HG02840 (cell line): ENCODE measurements around the gene SMC4.
A peak's percentile ranks its signal among the peaks of the same experiment; 100 is the strongest.

ENCODE experiments used
- ATAC-seq: cut with Tn5 transposase; IDR thresholded peaks from one replicate; pipeline ENCODE4 v1.9.1; 2021; ENCODE audit warnings: mild to moderate bottlenecking, moderate library complexity, moderate number of reproducible peaks; ENCODE audit not compliant: unreplicated experiment, low FRiP score

SMC4 gene

DNA sequence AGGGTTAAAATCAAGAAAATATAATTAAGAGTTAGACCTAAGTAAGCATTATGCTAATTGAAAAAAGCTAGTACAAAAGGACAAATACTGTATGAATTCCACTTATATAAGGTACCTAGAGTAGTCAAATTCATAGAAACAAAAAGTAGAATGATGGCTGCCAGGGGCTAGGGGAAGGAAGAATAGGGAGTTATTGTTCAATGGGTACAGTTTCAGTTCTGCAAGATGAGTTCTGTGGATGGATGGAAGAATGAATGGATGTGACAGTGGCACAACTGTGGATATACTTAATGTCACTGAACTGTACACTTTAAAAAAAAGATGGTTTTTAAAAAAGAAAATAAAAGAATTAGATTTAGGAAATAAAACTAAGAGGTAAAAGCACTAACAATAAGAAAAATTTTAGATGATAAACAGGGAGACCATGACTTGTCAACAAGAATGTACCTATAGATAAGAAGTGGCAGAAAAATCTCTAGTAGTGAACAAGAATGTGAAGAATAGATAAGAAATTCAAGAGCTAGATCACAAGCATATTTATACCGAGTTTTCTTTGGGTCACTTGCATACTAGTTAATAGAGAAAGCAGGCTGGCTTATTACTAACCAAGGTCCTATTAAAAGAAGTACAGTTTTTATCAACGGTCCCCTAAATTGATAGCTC, 6.0 kb upstream of the SMC4 start:
- ATAC-seq, result no peak

- ATAC-seq, result no peak
Observed at GRCh38 chr3:160394009-160394392, 5.4 kb upstream of the SMC4 start.

DNA sequence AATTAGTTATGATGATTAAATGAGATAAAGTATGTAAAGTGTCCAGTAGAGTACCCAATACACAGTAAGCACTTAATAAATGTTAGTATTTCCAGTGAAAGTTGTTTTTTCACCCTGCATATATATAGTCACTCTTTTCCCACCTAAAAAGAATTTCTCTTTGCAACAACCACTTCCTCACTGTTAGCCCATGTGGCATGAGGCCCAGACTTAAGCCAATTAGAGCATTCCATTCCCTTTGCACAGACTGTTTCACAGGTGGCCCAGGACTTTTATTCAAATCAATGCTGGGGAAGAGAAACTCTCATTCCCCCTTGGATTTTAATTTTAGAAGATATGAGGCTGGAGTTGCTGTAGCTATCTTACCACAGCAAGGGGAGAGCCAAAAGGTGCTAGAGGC, 4.2 kb upstream of the SMC4 start:
- no peak for ATAC-seq

DNA sequence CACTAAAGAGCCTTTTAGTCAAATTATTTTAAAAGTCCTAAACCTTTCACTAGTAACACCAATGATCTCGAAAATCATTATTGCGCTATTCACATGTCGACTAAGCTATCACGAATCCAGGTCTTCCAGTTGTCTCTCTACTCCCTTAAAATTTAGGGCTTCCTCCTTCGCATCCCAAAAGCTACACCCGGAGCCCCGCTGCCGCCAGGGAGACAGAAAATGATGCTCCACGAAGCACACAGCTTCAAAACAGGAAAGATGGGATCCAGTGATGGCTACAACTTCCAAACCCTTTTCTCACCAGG, 678 bp upstream of the SMC4 start:
- peak; percentile 3 for ATAC-seq

DNA sequence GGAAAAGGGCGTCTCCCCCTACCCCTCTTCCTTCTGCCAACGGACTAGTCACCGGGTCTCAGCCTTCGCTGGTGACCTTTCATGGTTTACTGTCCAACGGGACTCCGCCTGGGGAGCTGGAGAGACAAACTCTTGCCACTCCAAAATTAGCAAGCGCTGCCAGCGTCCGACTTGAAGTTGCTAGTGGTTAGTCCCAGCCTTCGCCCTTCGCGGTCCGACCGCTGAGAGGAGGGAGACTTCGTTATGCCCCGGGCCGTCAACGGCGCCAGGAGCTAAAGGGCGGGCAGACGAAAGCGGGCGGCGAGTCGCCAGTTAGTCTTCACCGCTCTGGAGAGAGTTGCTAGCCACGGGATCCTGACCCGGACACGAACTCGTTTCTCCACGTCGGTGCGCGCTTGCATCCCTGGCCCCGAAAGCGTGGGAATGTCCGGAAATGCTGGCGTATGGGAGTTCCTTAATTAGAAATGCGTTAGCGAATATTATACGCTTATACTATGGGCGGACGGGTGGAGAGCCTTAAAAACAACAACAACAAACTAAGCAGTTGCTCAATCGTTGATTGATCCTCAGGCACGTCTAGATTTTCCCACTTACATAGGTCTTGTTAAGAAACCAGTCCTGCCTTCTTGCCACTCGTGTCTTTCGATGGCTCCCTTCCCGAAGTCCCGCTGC, 716 bp downstream of the SMC4 start:
- peak; percentile 20 for ATAC-seq

DNA sequence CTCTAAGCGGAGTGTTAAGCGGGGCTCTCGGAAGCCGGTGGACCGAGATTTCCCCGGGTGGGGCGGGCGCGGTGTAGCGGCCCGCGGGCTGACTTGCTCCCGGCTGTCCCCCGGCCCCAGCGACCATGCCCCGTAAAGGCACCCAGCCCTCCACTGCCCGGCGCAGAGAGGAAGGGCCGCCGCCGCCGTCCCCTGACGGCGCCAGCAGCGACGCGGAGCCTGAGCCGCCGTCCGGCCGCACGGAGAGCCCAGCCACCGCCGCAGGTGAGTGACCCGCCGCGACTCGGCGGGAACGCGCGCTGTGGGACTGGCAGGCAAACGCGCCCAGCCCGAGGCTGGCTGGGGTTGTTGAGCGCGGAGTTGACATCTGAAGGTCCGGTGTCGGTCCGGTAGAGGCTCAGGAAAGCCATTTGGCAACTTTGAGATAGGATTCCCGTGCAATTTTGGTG, 1.3 kb downstream of the SMC4 start:
- ATAC-seq, result peak; percentile 5

DNA sequence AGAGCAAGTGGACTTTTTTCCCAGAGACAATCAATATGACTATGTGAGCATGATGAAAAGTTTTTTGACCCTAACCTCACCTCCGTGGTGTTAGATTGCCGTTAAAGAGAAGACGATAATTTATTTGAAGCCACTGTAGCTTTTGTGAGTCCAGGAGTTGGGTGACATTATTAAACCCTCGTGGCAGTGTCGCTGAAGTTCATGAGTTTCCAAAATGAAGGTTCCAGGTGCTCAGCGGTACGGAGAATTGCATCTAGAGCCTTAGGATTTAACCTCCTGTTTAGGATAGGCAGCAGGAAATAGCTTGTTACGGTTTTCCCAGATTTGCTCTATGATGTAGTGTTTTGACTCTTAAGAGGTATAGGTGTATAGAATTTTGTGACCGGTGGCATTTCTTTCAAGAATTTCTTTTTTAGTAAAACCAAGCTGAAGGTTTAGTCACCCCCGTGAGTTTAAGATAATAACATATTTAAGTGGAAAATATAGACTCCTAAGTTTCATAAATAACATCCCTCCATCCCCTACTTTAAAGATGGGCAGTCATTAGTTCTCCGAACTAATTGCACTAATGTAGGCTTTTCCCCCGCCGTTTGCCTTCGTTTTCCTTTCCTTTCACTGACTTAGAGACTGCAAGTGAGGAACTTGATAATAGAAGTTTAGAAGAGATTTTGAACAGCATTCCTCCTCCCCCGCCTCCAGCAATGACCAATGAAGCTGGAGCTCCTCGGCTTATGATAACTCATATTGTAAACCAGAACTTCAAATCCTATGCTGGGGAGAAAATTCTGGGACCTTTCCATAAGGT, 2.0 kb downstream of the SMC4 start:
- no peak for ATAC-seq

DNA sequence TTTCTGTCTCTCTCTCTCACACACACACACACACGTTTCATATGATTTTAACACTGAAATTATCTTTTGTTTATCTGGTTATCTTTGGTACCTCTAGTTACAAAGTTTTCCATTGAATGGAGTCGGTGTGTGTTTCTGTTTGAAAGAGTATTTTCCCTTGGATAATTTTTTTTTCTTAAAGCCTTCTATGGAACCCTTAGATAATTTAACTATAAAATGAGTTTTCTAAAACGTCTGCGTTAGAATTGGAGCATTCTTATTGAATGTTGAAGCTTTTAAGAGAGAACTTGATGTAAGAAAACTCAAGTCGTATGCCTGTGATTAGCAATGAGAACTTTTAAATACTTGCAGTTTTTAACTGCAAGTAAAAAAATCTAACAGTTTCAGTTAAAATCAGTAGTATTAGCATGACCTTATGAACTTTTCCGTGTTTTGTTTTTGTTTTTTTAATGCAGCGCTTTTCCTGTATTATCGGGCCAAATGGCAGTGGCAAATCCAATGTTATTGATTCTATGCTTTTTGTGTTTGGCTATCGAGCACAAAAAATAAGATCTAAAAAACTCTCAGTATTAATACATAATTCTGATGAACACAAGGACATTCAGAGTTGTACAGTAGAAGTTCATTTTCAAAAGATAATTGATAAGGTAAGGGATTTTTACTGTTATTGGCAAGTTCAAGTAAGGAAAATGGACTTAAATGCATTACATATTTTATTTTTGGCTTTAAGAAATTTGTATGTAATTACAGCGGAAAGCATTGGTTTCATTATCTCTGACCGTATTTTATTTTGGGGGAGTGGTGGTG, 3.0 kb downstream of the SMC4 start:
- ATAC-seq, result no peak

DNA sequence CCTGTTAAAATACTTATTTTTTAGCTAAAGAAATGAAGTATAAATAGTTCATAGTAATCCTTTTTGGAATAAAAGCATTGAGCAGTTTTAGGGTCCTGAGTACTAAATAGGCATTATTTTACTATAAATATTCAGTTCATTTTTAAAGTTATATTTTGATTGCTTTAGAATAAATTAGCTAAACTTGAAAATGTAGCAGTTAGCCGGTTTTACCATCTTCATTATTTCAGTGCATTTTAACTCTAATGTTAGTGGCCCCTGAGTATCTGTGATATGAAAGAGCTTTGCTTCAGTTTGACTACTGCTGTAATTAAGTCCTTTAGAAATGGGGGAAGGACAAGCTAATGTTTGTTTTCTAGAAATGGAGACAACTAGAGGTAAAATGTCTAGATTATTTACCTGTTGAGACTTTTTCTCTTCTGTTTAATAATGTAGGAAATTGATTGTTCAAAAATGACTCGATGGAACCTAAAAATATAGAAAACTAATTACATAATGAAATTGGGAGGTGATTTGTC, 3.6 kb downstream of the SMC4 start:
- no peak for ATAC-seq

- ATAC-seq, result no peak
Observed at GRCh38 chr3:160403796-160404470, 4.5 kb downstream of the SMC4 start.

DNA sequence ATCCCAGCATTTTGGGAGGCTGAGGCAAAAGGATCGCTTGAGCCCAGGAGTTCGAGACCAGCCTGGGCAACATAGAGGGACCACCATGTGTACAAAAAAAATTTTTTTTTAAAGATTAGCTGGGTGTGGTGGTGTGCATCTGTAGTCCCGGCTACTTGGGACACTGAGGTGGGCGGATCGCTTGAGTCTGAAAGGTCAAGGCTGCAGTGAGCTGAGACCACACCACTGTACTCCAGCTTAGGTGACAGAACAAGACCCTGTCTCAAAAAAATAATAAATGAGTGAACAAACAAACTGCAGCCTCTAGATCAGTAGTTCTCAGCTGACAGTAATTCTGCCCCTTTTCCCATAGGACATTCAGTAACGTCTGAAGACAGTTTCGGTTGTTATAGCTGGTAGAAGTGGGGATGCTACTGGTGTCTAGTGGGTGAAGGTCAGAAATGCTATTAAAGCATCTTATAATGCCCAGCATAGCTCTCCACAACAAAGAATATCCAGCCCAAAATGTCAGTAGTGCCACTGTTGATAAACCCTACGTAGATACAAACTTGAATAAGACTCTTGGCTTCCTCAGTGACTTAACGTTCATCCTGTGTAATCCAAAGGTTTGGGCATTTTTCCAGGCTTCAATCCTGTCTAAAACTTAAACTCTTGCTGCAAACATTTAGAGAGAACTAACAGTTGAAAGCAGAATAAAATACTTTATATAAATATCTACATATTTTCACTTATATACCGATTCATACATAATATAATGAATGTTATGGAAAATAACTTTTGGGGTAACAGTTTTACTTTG, 10.6 kb downstream of the SMC4 start:
- ATAC-seq, result no peak

- ATAC-seq, result no peak
Observed at GRCh38 chr3:160412477-160412876, 13.0 kb downstream of the SMC4 start.

DNA sequence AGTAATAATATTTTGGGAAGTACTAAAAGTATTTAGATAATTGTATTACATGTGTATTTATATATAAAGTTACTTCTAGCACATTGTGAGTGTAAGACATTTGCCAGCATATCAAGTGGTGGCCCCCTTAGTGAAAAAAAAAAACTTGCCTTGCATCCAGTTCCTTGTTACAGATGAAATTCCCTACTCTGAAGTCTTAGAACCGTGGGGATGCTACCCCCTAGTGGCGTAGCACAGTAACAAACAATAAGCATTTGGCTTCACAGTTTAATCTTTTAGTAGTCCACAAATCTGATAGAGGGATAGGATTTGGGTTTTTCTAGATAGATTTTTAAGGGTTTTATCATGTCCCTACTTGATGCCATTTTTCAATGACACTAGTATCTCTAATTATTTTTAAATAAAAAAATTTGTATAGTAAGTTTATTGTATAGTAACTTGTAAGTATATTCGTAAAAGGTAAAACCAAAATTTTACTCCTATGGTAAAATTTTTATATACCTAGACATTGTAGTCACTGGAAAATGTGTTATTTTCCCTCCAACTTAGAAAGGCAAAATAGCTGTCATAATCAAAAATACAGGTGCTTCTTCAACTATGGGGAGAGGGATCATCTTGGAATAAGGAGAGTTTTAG, 14.3 kb downstream of the SMC4 start:
- no peak for ATAC-seq

DNA sequence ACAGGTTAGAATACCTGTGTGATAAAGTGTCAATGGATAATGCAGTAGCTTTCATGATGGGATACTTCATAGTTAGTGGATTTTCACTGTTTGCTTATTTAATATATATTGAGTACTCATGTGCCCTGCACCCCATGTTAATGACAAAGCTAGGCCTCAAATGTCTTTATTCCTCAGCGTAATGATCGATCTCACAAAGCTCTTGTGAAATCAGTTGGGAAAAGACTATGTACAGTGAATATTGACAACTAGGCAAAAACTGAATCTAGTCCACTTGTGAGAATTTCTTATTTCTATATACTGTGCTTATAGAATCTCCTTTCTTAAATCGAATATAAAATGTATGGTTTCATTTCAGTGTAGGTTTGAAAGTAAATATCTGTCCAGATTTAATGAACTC, 17.9 kb downstream of the SMC4 start:
- no peak for ATAC-seq

DNA sequence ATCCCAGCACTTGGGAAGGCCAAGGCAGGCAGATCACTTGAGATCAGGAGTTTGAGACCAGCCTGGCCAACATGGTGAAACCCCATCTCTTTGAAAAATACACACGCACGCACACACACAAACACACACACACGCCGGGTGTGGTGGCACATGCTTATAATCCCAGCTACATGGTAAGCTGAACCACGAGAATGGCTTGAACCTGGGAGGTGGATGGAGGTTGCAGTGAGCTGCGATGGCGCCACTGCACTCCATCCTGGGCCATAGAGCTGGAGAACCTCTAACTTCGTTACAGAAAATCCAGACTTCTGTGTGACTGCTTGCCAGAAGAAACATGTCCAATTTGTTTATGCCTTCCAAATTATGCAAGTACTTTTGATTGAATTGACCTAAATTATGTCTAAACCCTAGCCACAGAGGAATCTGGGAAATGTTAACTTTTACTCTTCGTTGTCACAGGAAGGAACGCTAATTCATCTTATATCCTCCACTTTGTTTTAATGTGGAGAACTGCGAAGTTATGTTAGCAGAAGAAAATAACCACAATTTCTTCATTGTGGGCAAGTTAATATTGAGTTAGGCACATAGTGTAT, 28.5 kb downstream of the SMC4 start:
- no peak for ATAC-seq

GRCh38 chr3:160434071-160434470, 34.6 kb downstream of the SMC4 start:
- ATAC-seq, result no peak

DNA sequence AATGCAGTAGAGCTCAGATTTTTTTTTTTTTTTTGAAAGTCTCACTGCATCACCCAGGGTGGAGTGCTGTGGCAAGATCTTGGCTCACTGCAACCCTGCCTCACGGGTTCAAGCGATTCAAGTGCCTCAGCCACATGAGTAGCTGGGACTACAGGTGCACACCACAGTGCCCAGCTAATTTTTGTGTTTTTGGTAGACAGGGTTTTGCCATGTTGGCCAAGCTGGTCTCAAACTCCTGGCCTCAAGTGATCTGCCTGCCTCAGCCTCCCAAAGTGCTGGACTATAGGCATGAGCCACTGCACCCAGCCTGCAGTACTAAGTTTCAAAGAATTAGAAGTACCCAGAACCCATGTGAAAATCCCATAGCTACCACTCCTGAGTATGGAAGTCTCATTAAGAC, 35.6 kb downstream of the SMC4 start:
- ATAC-seq, result no peak

GRCh38 chr3:160435747-160436146, 36.3 kb downstream of the SMC4 start:
- ATAC-seq, result no peak

GRCh38 chr3:160437083-160437455, 37.6 kb downstream of the SMC4 start:
- no peak for ATAC-seq
